NB4 (cell line): ENCODE results near the gene GNB1L.
A peak's percentile ranks its signal among the peaks of the same experiment; 100 is the strongest.
"Not testable (repeated sequence)": the region's sequence is repeated elsewhere in the genome, so short reads cannot be mapped to it uniquely, and the experiment has no call there.

ENCODE experiments used
- DNase-seq: peaks from one replicate; pipeline ENCODE4 v3.0.0; 2010; ENCODE audit warnings: low read depth
- H3K4me3 ChIP-seq: one replicate; pipeline ENCODE4 v1.5.1; 2011; ENCODE audit warnings: mild to moderate bottlenecking, low read depth, low read length, moderate library complexity
- CTCF ChIP-seq: IDR thresholded peaks from one replicate; pipeline ENCODE4 v1.5.1; 2012; ENCODE audit warnings: low read depth, low read length
- MYC ChIP-seq: IDR thresholded peaks from 2 replicates; pipeline ENCODE4 v1.6.1; 2011; ENCODE audit warnings: low read depth, low read length
- POLR2A ChIP-seq: IDR thresholded peaks from 2 replicates; pipeline ENCODE4 v1.6.1; 2011; ENCODE audit warnings: mild to moderate bottlenecking; ENCODE audit not compliant: insufficient read length; ENCODE audit errors: extremely low read depth
- TF ChIP-seq, protein P1 (sequence below): IDR thresholded peaks from 2 replicates; pipeline ENCODE4 v1.6.1; 2011; ENCODE audit warnings: low read depth, low read length

GNB1L gene

DNA sequence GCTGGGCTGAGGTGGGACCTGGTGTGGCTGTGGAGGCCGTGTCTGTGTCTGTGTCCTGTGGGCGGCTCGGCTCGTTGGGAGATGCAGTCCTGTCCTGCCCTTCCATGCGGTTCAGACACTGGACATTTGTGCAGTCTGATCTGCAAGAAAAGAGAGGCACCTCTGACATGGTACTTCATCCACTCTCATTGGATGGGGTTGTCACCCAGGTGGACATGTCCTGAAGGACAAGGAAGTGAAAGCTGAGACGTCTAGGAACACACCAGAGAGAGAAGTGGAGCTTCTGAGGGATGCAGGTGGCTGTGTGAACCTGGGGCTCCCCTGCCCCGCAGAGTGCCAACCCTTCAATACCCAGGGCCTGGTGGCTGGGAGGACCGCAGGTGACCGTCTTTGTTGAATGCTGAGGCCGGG lies 75.7 kb downstream of the GNB1L start:
- no peak for TF ChIP-seq POLR2A
- TF ChIP-seq, protein P1, sequence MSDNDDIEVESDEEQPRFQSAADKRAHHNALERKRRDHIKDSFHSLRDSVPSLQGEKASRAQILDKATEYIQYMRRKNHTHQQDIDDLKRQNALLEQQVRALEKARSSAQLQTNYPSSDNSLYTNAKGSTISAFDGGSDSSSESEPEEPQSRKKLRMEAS: no peak
- TF ChIP-seq CTCF: no peak
- no peak for TF ChIP-seq MYC
- no peak for DNase-seq
- H3K4me3 ChIP-seq: no peak overlapping the region

GRCh38 chr22:19777192-19777591 lies 77.5 kb downstream of the GNB1L start:
- not testable (repeated sequence) for H3K4me3 ChIP-seq, DNase-seq

- TF ChIP-seq, protein P1: peak; percentile 69
- TF ChIP-seq MYC: no peak
- no peak overlapping the region for H3K4me3 ChIP-seq
- peak; percentile 84 for DNase-seq
These were observed 78.1 kb downstream of the GNB1L start for GRCh38 chr22:19776433-19777031.

DNA sequence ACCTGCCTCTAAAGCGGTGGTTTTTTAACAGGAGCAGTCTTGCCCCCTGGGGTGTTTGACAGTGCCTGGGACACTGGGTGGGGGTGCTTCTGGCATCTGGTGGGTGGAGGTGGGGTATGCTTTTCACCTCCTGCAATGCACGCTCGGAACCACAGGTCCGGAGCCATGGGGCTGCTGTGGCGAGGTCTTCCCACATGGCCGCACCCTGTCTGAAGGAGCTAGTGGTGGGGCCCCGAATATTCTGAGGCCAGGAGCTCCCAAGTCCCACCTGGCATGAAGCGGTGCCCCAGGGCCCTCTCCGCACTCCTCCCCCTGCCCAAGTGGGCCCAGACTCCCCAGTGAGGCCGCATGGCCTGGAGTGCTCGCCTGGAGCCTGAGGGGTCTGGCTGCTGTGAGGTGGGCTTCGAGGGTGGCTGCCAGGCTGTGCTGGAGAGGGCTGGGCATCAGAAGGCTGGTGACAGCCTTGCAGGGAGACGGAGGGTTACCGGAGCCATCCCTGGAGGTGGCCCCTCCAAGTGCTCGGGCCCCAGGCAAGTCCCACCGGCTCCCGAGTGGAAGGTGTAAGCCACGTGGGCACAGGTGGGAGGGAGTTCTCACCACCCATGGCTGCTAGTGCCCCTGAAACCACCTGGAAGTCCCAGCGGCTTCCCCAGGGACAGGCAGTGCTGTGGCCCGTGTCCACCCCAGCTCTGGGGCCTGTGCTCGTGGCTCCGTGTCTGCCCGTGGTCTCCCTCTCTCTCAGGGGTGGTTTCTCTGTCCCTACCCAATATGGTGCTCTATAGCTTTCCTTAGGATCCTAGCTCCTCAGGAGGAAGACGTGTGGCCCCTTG lies 79.0 kb downstream of the GNB1L start:
- H3K4me3 ChIP-seq: no peak overlapping the region

DNA sequence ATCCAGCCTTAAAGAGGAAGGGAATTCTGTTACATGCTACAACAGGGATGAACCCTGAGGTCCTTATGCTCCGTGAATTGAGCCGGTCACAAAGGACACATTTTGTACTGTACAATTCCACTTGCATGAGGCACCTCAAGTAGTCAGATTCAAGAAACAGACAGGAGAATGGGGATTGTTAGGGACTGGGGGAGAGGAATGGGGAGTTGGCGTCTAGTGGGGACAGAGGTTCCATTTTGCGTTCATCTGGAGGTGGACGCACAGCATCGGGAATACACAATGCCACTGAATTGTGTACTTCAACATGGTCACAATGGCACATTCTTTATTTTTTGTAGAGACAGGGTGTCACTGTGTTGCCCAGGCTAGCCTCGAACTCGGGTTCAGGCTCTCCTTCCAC lies 80.0 kb downstream of the GNB1L start:
- TF ChIP-seq MYC: no peak
- no peak for TF ChIP-seq POLR2A
- TF ChIP-seq CTCF: no peak
- TF ChIP-seq, protein P1: no peak
- H3K4me3 ChIP-seq: no peak overlapping the region
- no peak for DNase-seq

More for the DNA sequence above, 79.0 kb downstream of the GNB1L start:
- TF ChIP-seq MYC (no peak), POLR2A (no peak), CTCF (no peak)
- TF ChIP-seq, protein P1: no peak
- DNase-seq: no peak

GRCh38 chr22:19773470-19774040 lies 81.1 kb downstream of the GNB1L start:
- H3K4me3 ChIP-seq: no peak overlapping the region
- DNase-seq: no peak
- TF ChIP-seq POLR2A (no peak), MYC (no peak), CTCF (no peak)
- TF ChIP-seq, protein P1: no peak
